Neural progenitor cell (in vitro differentiated cells): Measurements from ENCODE around the gene AQP6.

Source experiments
- EZH2 ChIP-seq: fragments of 200-600 bp; sonication (generic); IDR thresholded peaks from 2 replicates; pipeline ENCODE4 v1.6.1; 2017; ENCODE audit warnings: antibody characterized with exemption, mild to moderate bottlenecking, moderate library complexity
- EZH2phosphoT487 ChIP-seq: fragments of 200-600 bp; sonication (generic); IDR thresholded peaks from 2 replicates; pipeline ENCODE4 v1.6.1; 2017; ENCODE audit warnings: antibody characterized with exemption
- TF ChIP-seq, protein P1 (sequence below): fragments of 200-600 bp; sonication (generic); IDR thresholded peaks from 2 replicates; pipeline ENCODE4 v1.5.1; 2017; ENCODE audit warnings: antibody characterized with exemption, mild to moderate bottlenecking

DNA sequence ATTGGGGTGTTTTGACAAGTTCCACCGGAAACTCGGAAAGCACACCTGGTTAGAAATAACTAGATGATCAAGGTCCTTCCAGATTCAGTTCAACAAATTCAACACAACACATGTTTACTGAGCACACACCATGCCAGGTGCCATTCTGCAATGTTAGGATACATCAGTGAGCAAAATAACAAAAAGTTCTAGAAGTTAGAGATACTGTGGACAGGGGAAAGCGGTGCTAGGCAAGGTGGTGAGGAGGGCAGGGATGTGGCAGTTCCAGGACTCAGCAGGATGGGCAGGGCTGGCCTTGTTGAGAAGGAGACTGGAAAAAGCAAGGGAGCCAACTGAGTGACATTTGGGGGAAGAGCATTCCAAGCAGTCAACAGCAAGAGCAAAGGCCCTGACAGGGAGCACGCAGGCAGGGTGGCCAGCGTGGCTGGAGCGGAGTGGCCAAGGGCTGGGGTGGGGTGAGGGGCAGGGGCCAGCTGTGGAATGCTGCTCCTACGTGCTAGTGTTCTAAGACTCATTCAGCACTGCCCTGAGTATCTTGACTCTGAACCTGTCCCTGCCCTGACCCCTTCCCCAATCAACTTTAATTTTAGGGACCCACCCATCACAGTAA lies 49.6 kb upstream of the AQP6 start:
- TF ChIP-seq, protein P1, sequence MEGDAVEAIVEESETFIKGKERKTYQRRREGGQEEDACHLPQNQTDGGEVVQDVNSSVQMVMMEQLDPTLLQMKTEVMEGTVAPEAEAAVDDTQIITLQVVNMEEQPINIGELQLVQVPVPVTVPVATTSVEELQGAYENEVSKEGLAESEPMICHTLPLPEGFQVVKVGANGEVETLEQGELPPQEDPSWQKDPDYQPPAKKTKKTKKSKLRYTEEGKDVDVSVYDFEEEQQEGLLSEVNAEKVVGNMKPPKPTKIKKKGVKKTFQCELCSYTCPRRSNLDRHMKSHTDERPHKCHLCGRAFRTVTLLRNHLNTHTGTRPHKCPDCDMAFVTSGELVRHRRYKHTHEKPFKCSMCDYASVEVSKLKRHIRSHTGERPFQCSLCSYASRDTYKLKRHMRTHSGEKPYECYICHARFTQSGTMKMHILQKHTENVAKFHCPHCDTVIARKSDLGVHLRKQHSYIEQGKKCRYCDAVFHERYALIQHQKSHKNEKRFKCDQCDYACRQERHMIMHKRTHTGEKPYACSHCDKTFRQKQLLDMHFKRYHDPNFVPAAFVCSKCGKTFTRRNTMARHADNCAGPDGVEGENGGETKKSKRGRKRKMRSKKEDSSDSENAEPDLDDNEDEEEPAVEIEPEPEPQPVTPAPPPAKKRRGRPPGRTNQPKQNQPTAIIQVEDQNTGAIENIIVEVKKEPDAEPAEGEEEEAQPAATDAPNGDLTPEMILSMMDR: no peak
- TF ChIP-seq EZH2phosphoT487 (no peak), EZH2 (no peak)
